A204.1 (cell line): Measurements from ENCODE around the gene ANKRD23.

Experiments used
- FAIRE-seq: peaks from 2 replicates; lab custom pipeline; 2012; peaks lifted over from hg19 to GRCh38; lab: Jason Lieb, UNC

The ANKRD23 gene

GRCh38 chr2:96837575-96837974, 6.2 kb downstream of the ANKRD23 start:
- no peak for FAIRE-seq

GRCh38 chr2:96835830-96836229, 8.0 kb downstream of the ANKRD23 start:
- no peak for FAIRE-seq

GRCh38 chr2:96832754-96833507, 10.9 kb downstream of the ANKRD23 start:
- FAIRE-seq = no peak

- FAIRE-seq = no peak
Observed at GRCh38 chr2:96832408-96832753, 11.4 kb downstream of the ANKRD23 start.

GRCh38 chr2:96831679-96832078, 12.1 kb downstream of the ANKRD23 start:
- FAIRE-seq = no peak

- no peak for FAIRE-seq
Observed at GRCh38 chr2:96830044-96830562, 13.7 kb downstream of the ANKRD23 start.

- no peak for FAIRE-seq
Observed at GRCh38 chr2:96828874-96829273, 14.9 kb downstream of the ANKRD23 start.

- no peak for FAIRE-seq
Observed at GRCh38 chr2:96828436-96828835, 15.4 kb downstream of the ANKRD23 start.

- FAIRE-seq = no peak
Observed at GRCh38 chr2:96826546-96827278, 17.1 kb downstream of the ANKRD23 start.

- no peak for FAIRE-seq
Observed at GRCh38 chr2:96825057-96825456, 18.8 kb downstream of the ANKRD23 start.

GRCh38 chr2:96824079-96824870, 19.5 kb downstream of the ANKRD23 start:
- no peak for FAIRE-seq

GRCh38 chr2:96823198-96823597, 20.6 kb downstream of the ANKRD23 start:
- no peak for FAIRE-seq

GRCh38 chr2:96822786-96823185, 21.0 kb downstream of the ANKRD23 start:
- FAIRE-seq = no peak

GRCh38 chr2:96821113-96821675, 22.6 kb downstream of the ANKRD23 start:
- FAIRE-seq = no peak

- no peak for FAIRE-seq
Observed at GRCh38 chr2:96819876-96820511, 23.8 kb downstream of the ANKRD23 start.

GRCh38 chr2:96819128-96819875, 24.5 kb downstream of the ANKRD23 start:
- no peak for FAIRE-seq

- FAIRE-seq = no peak
Observed at GRCh38 chr2:96817882-96818281, 25.9 kb downstream of the ANKRD23 start.

GRCh38 chr2:96816836-96817702, 26.8 kb downstream of the ANKRD23 start:
- FAIRE-seq = no peak

GRCh38 chr2:96816127-96816835, 27.5 kb downstream of the ANKRD23 start, which contains the start of gene CNNM3:
TSS of gene CNNM3 (plus strand) at chr2:96816268. CDS start at chr2:96816278, 10 bp downstream.
- FAIRE-seq = no peak
